CD4-positive, alpha-beta memory T cell (primary cell): Measurements from ENCODE around the gene GALNT15. TPM values are rescaled to one million over a fixed set of nuclear protein-coding genes. Genes with fewer than 3 reads are reported as not detected.

ENCODE experiments used
- CTCF ChIA-PET: fragments of 350-600 bp; sonication (Branson Sonifier 250); formaldehyde crosslinking; loops from one replicate; lab custom pipeline; 2021; ENCODE audit warnings: inconsistent platforms; ENCODE audit not compliant: partially characterized antibody; lab: Charles Lee
- POLR2A ChIA-PET: fragments of 350-600 bp; sonication (Branson Sonifier 250); formaldehyde crosslinking; loops from one replicate; lab custom pipeline; 2021; ENCODE audit not compliant: partially characterized antibody; lab: Charles Lee
- DNase-seq, 5 donors: peaks; one replicate each; pipeline versions ENCODE4 v3.0.0 to v3.0.0-alpha.2; 2020 to 2022; ENCODE audit warnings: mixed read lengths in 1 of 5
- H3K27ac ChIP-seq: one replicate; pipeline ENCODE4 v1.7.0; 2013; ENCODE audit warnings: low read depth, low read length
- H3K27me3 ChIP-seq: 2 replicates; pipeline ENCODE4 v1.7.0; 2013; ENCODE audit warnings: mild to moderate bottlenecking, low read length, moderate library complexity; ENCODE audit not compliant: insufficient read depth
- H3K36me3 ChIP-seq: 2 replicates; pipeline ENCODE4 v1.7.0; 2013; ENCODE audit warnings: mild to moderate bottlenecking, low read length, moderate library complexity; ENCODE audit not compliant: insufficient read depth
- H3K4me1 ChIP-seq: 2 replicates; pipeline ENCODE4 v1.7.0; 2013; ENCODE audit warnings: mild to moderate bottlenecking, low read length, moderate library complexity; ENCODE audit not compliant: insufficient read depth
- H3K4me3 ChIP-seq, 2 donors: one replicate each; pipeline ENCODE4 v1.7.0; 2013; ENCODE audit warnings: low read length in 2 of 2, mild to moderate bottlenecking in 1 of 2
- H3K9me3 ChIP-seq, 2 donors: one replicate each; pipeline ENCODE4 v1.7.0; 2013; ENCODE audit warnings: low read length in 2 of 2, control low read depth in 1 of 2; ENCODE audit not compliant: control insufficient read depth in 1 of 2
- H3K27ac Mint-ChIP-seq, 7 donors: one replicate each; pipeline ENCODE4 v1.8.0; 2020 to 2021; ENCODE audit warnings: mixed read lengths in 7 of 7, mild to moderate bottlenecking in 6 of 7, inconsistent platforms in 3 of 7, moderate library complexity in 3 of 7
- H3K27me3 Mint-ChIP-seq, 2 donors: one replicate each; pipeline ENCODE4 v1.8.0; 2020 to 2021; ENCODE audit warnings: mixed read lengths in 2 of 2
- H3K36me3 Mint-ChIP-seq, 2 donors: one replicate each; pipeline ENCODE4 v1.8.0; 2020 to 2021; ENCODE audit warnings: mixed read lengths in 2 of 2, inconsistent platforms in 1 of 2, mild to moderate bottlenecking in 1 of 2
- H3K4me1 Mint-ChIP-seq, 4 donors: one replicate each; pipeline ENCODE4 v1.8.0; 2020 to 2021; ENCODE audit warnings: mixed read lengths in 4 of 4, mild to moderate bottlenecking in 1 of 4
- H3K4me3 Mint-ChIP-seq, 8 donors: one replicate each; pipeline ENCODE4 v1.8.0; 2020 to 2021; ENCODE audit warnings: mixed read lengths in 8 of 8, mild to moderate bottlenecking in 7 of 8, moderate library complexity in 6 of 8, inconsistent platforms in 3 of 8
- H3K9me3 Mint-ChIP-seq, 8 donors: one replicate each; pipeline ENCODE4 v1.8.0; 2020 to 2021; ENCODE audit warnings: mixed read lengths in 8 of 8, mild to moderate bottlenecking in 5 of 8, inconsistent platforms in 3 of 8, moderate library complexity in 1 of 8
- intact Hi-C: fragments of 100-400 bp; cut with micrococcal nuclease; formaldehyde crosslinking; loops from one replicate; pipeline ENCODE4 v1.15.1; 2023
- polyA plus RNA-seq, 2 donors: library from polyadenylated mRNA; unstranded; fragments of 300-500 nt; fragmentation: Illumina TruSeq; gene quantifications; one replicate each; pipeline ENCODE4 v1.2.3, GENCODE V29; 2021
- total RNA-seq, 2 experiments: library from RNA; stranded (reverse); gene quantifications; one replicate each; pipeline ENCODE4 v1.2.3, GENCODE V29; 2021

The GALNT15 gene
- total and polyA plus RNA-seq, 4 experiments from 2014 or later = not detected

DNA sequence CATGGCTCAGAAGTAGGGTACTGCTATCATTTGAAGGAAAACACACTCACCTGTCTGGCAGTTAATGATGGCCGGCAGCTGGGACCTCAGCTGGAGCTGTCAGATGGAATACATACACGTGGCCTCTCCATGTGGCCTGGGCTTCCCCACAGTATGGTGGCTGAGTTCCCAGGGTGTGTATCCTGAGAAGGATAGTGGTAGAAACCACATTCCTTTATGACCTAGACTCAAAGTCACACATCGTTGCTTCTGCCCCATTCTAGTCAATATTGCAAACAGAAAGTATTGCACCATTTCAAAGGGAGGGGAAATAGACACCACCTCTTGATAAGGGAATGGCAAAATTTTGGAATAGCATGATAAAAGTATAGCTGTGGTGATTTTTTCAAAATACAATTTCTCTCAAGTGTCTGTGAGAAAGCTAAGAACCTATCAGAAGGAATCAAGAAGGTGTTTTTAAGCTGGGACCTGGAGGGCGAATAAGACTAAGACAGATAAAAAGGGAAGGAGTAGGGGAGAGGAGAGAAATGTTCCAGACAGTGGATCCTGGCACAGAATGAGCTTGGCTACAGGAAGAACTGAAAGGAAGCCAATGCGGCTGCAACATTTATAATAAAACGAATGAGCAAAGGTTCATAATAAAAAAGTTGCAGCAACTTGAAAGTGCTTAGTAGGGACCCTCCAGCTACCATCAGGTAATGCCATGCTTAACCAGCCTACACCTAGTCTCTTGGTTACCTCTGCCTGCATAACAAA, 40.1 kb upstream of the GALNT15 start:
- POLR2A ChIA-PET = no interaction called here
- Mint-ChIP-seq H3K27ac (no peak overlapping the region), H3K27me3 (peaks cover 2 to 8% of the 10 kb centered on the region in 2 donors), H3K4me1 (no peaks in the 10 kb centered on the region), H3K9me3 (peaks cover 3 to 13% (median 6%) of the 10 kb centered on the region in 8 donors), H3K36me3 (peaks cover 0 to 7% of the 10 kb centered on the region in 2 donors), H3K4me3 (no peak overlapping the region)
- Histone ChIP-seq H3K36me3 (no peaks in the 10 kb centered on the region), H3K27ac (no peak overlapping the region), H3K27me3 (no peaks in the 10 kb centered on the region), H3K9me3 (no peaks in the 10 kb centered on the region), H3K4me3 (no peak overlapping the region), H3K4me1 (no peaks in the 10 kb centered on the region)
- intact Hi-C loops = no loop called here
- no peak for DNase-seq
- CTCF ChIA-PET = interaction anchor here (0.9 kb wide), 1 partner anchor 13 kb away, joined by 4 read pairs; no protein-coding TSS in a partner anchor

DNA sequence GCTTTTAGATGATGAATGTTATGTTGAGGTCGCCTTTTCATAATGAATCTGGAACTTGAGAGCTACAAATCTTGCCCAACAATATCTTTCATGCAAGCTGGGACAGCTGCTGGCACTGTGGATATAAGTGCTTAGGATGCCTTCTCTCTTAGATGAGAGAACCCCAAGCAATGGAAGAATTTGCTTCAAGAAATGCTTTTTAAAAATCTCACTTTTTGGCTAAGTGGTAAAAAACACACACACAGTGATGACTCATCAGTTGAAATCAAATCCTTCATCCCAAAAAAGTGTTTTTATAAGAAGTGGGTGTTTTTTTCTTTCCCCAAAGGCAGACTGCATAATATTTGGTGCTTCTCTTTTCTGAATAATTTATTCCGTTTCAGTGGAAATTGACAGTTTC, 38.4 kb upstream of the GALNT15 start:
- no peaks in the 10 kb centered on the region for H3K4me1 ChIP-seq
- Mint-ChIP-seq H3K4me3 (no peak overlapping the region), H3K27me3 (peaks cover 2 to 7% of the 10 kb centered on the region in 2 donors), H3K9me3 (peaks cover 3 to 13% (median 6%) of the 10 kb centered on the region in 8 donors), H3K27ac (no peak overlapping the region), H3K36me3 (peaks cover 0 to 7% of the 10 kb centered on the region in 2 donors), H3K4me1 (no peaks in the 10 kb centered on the region)
- POLR2A ChIA-PET = no interaction called here
- intact Hi-C loops = no loop called here
- CTCF ChIA-PET = no interaction called here
- no peaks in the 10 kb centered on the region for H3K9me3 ChIP-seq
- no peak overlapping the region for H3K4me3 ChIP-seq
- no peaks in the 10 kb centered on the region for H3K27me3 ChIP-seq
- H3K36me3 ChIP-seq = no peaks in the 10 kb centered on the region
- H3K27ac ChIP-seq = no peak overlapping the region
- DNase-seq = no peak

DNA sequence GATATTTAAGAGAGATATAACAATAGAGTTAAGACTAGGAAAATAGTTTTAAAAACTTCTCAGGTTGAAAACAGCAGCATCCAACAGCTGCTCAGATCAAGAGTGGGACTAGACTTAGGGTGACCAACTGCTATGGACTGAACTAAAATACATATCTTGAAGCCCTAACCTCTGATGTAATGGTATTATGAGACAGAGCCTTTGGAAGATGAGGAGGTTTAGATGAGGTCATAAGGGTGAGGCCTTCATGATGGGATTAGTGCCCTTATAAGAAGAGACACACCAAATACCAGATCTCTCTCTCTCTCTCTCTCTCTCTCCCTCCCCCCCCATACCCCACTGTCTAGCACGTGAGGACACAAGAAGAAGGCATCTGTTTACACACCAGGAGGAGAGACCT, 37.4 kb upstream of the GALNT15 start:
- ChIA-PET POLR2A (no interaction called here), CTCF (no interaction called here)
- intact Hi-C loops = no loop called here
- H3K36me3 ChIP-seq = no peaks in the 10 kb centered on the region
- H3K27me3 ChIP-seq = no peaks in the 10 kb centered on the region
- no peak overlapping the region for H3K4me3 Mint-ChIP-seq
- no peaks in the 10 kb centered on the region for H3K4me1 ChIP-seq
- H3K27ac Mint-ChIP-seq = no peak overlapping the region
- H3K9me3 ChIP-seq = no peaks in the 10 kb centered on the region
- H3K4me1 Mint-ChIP-seq = no peaks in the 10 kb centered on the region
- H3K27ac ChIP-seq = no peak overlapping the region
- H3K36me3 Mint-ChIP-seq = peaks cover 0 to 7% of the 10 kb centered on the region in 2 donors
- no peak overlapping the region for H3K4me3 ChIP-seq
- no peak for DNase-seq
- peaks cover 3 to 13% (median 7%) of the 10 kb centered on the region in 8 donors for H3K9me3 Mint-ChIP-seq
- H3K27me3 Mint-ChIP-seq = peaks cover 0 to 5% of the 10 kb centered on the region in 2 donors

DNA sequence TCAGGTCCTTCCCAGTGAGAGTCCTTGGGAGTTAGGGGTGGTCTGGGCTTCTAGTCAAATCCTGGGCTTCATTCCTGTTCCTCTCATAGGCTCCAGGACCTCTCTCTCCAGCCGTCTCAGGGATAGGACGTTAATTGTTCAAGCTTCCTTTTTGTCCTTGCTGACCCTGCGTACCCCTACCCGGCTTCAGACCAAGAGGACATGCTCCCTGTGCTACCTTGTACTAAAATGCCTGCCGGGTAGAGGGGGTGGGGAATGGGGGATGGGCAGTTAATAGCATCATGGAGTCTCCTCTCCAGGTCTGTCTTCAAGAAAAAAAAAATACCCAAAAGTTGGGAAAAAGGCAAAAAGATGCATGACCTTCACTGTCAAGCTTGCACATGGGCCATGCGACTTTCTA, 36.5 kb upstream of the GALNT15 start:
- ChIA-PET POLR2A (no interaction called here), CTCF (no interaction called here)
- peaks cover 3 to 13% (median 7%) of the 10 kb centered on the region in 8 donors for H3K9me3 Mint-ChIP-seq
- H3K4me1 Mint-ChIP-seq = no peaks in the 10 kb centered on the region
- Histone ChIP-seq H3K36me3 (no peaks in the 10 kb centered on the region), H3K4me3 (no peak overlapping the region), H3K27ac (no peak overlapping the region), H3K27me3 (no peaks in the 10 kb centered on the region), H3K9me3 (no peaks in the 10 kb centered on the region), H3K4me1 (no peaks in the 10 kb centered on the region)
- peaks cover 0 to 5% of the 10 kb centered on the region in 2 donors for H3K27me3 Mint-ChIP-seq
- peaks cover 0 to 7% of the 10 kb centered on the region in 2 donors for H3K36me3 Mint-ChIP-seq
- no peak overlapping the region for H3K27ac Mint-ChIP-seq
- intact Hi-C loops = no loop called here
- no peak overlapping the region for H3K4me3 Mint-ChIP-seq
- no peak for DNase-seq

DNA sequence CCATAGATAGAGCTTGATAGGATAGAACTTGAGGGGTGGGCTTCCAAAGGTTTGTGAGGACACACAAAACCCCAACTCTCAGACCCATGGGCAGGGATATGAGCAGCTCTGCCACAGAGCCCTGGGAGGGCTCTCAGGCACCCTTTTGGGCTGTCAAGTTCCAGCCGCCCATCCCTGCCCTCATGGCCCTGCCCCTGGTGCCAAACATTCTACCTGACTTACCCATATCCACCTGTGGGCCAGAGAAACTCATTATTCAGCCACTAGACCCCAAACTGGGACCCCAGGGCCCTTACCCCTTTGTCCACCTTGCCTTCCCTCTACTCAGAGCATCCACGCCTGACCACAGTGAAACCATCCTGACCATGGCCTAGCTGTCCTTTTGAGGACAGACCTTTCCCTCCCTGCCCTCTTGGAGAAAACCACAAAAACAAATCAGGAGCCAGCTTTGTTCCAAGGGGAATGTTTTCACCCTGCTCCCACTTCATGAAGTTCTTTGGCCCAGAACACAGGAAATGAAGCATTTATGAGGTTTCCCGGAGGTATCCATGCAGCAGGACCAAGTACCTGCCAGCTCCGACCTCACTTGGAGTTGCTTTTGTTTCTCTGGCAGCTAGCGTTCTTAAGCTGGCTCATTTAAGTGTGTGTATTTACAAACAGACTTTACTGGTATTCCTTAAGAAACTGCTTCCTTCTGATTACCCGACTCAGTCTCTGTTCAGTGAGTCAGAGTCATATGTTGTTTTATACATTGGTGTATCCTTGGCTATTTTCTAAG, 34.2 kb upstream of the GALNT15 start:
- H3K27me3 Mint-ChIP-seq = peaks cover 0 to 8% of the 10 kb centered on the region in 2 donors
- H3K27ac ChIP-seq = no peak overlapping the region
- no peak overlapping the region for H3K27ac Mint-ChIP-seq
- H3K4me3 ChIP-seq = no peak overlapping the region
- no peaks in the 10 kb centered on the region for H3K27me3 ChIP-seq
- ChIA-PET CTCF (interaction anchor here (0.8 kb wide), 1 partner anchor 91 kb away, joined by 3 read pairs; no protein-coding TSS in a partner anchor), POLR2A (no interaction called here)
- H3K4me1 ChIP-seq = no peaks in the 10 kb centered on the region
- DNase-seq = no peak
- no peak overlapping the region for H3K4me3 Mint-ChIP-seq
- no peaks in the 10 kb centered on the region for H3K36me3 ChIP-seq
- peaks cover 4 to 28% (median 13%) of the 10 kb centered on the region in 8 donors for H3K9me3 Mint-ChIP-seq
- intact Hi-C loops = no loop called here
- H3K36me3 Mint-ChIP-seq = peaks cover 0 to 7% of the 10 kb centered on the region in 2 donors
- H3K4me1 Mint-ChIP-seq = no peaks in the 10 kb centered on the region
- no peaks in the 10 kb centered on the region for H3K9me3 ChIP-seq

DNA sequence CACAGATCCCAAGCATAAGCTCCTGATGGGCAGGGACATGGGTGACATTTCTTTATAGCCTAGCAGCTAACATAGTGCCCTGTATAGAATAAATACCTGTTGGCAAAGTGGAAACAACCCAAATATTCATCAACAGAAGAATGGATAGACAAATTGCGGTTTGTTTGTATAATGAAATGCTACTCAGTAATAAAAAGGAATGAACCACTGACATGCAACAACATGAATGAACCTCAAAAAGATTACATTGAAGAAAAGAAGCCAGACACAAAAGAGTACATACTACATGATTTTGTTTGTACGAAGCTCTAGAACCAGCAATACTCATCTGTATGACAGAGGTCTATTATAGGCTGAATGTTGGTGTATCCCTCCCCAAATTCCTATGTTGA, 33.6 kb upstream of the GALNT15 start:
- Histone ChIP-seq H3K27ac (no peak overlapping the region), H3K36me3 (no peaks in the 10 kb centered on the region), H3K4me3 (no peak overlapping the region), H3K27me3 (no peaks in the 10 kb centered on the region), H3K9me3 (no peaks in the 10 kb centered on the region), H3K4me1 (no peaks in the 10 kb centered on the region)
- H3K4me3 Mint-ChIP-seq = no peak overlapping the region
- no peak for DNase-seq
- no peak overlapping the region for H3K27ac Mint-ChIP-seq
- peaks cover 4 to 28% (median 13%) of the 10 kb centered on the region in 8 donors for H3K9me3 Mint-ChIP-seq
- intact Hi-C loops = no loop called here
- peaks cover 0 to 7% of the 10 kb centered on the region in 2 donors for H3K36me3 Mint-ChIP-seq
- POLR2A ChIA-PET = no interaction called here
- no peaks in the 10 kb centered on the region for H3K4me1 Mint-ChIP-seq
- H3K27me3 Mint-ChIP-seq = peaks cover 1 to 8% of the 10 kb centered on the region in 2 donors
- CTCF ChIA-PET = no interaction called here

DNA sequence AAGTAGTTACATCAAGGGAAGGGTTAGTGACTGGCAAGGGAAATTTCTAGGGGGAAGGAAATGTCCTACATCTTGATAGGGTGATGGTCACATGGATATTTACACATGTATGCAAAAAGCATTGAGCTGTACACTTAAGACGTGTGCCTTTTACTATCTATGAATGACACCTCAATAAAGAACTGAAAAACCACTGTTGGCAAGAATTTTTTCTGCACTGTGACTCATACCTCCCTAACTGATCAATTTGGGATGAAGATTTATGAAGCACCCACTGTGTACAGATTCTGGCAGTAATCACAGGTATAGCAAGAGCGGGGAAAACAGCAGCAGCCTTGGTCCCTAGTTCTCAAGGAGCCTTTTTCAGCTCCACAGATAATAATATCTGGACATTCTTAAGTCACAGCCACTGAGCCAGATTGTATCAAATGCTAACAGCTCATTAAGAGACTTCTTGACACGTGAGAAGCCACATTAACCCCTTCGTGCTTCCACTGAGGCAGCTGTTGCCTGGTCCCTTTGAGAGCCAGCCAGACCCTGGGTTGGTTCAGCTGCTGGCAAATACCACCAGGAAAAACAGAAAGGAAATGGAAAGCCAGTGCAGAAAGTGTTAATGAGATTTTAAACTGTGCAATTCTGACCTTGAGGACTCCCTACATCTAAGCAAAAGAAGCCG, 32.0 kb upstream of the GALNT15 start:
- H3K4me1 Mint-ChIP-seq = no peaks in the 10 kb centered on the region
- H3K4me1 ChIP-seq = no peaks in the 10 kb centered on the region
- no peak overlapping the region for H3K27ac ChIP-seq
- no peak overlapping the region for H3K27ac Mint-ChIP-seq
- H3K36me3 ChIP-seq = no peaks in the 10 kb centered on the region
- H3K4me3 ChIP-seq = no peak overlapping the region
- H3K9me3 ChIP-seq = no peaks in the 10 kb centered on the region
- intact Hi-C loops = no loop called here
- ChIA-PET POLR2A (no interaction called here), CTCF (no interaction called here)
- no peak overlapping the region for H3K4me3 Mint-ChIP-seq
- peaks cover 2 to 3% of the 10 kb centered on the region in 2 donors for H3K27me3 Mint-ChIP-seq
- H3K27me3 ChIP-seq = no peaks in the 10 kb centered on the region
- DNase-seq = no peak
- peaks cover 0 to 23% (median 8%) of the 10 kb centered on the region in 8 donors for H3K9me3 Mint-ChIP-seq
- H3K36me3 Mint-ChIP-seq = no peaks in the 10 kb centered on the region
